DMS53 treated with DMSO at 0.1 percent for 48 hours (cell line): ENCODE results near the gene CD4.
"Not testable (repeated sequence)": the region's sequence is repeated elsewhere in the genome, so short reads cannot be mapped to it uniquely, and the experiment has no call there.

ENCODE experiments used
- DNase-seq: peaks from one replicate; lab custom pipeline; 2025; ENCODE audit not compliant: unreplicated experiment; lab: John Stamatoyannopoulos, UW

CD4 gene

DNA sequence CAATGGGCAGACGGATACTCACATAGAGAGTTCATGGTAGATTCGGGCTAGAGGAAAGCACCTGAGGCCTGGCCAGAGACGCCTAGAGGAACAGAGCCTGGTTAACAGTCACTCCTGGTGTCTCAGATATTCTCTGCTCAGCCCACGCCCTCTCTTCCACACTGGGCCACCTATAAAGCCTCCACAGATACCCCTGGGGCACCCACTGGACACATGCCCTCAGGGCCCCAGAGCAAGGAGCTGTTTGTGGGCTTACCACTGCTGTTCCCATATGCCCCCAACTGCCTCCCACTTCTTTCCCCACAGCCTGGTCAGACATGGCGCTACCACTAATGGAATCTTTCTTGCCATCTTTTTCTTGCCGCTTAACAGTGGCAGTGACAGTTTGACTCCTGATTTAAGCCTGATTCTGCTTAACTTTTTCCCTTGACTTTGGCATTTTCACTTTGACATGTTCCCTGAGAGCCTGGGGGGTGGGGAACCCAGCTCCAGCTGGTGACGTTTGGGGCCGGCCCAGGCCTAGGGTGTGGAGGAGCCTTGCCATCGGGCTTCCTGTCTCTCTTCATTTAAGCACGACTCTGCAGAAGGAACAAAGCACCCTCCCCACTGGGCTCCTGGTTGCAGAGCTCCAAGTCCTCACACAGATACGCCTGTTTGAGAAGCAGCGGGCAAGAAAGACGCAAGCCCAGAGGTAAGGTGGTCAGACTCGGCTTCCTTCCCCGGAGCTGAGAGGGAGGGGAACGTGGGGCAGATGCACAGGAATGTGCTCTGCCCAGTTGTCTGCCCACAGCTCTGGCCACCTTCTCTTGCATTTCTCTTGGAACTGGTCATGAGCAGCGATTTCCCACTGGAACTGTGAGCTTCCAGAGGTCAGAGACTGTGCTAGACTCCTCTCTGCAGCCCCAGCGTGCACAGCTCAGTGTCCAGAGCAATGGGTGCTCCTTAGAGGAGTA, at the start of gene CD4:
CD4 (plus strand) TSS at position 557 of the 953 bp plus-strand sequence. CDS start 10,611 bp downstream, outside the sequence.
- no peak for DNase-seq

GRCh38 chr12:6742080-6742479, 47.2 kb upstream of the CD4 start:
- DNase-seq, result not testable (repeated sequence)

- no peak for DNase-seq
Observed at GRCh38 chr12:6742834-6743233, 46.5 kb upstream of the CD4 start.

DNA sequence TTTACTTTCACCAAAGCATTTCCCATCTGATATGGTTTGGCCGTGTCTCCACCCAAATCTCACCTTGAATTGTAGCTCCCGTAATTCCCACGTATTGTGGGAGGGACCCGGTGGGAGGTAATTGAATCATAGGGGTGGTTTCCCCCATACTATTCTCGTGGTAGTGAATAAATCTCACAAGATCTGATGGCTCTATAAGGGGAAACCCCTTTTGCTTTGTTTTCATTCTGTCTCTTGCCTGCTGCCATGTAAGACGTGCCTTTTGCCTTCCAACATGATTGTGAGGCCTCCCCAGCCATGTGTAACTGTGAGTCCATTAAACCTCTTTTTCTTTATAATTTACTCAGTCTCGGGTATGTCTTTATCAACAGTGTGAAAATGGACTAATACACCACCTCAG, 46.0 kb upstream of the CD4 start:
- DNase-seq, result not testable (repeated sequence)

DNA sequence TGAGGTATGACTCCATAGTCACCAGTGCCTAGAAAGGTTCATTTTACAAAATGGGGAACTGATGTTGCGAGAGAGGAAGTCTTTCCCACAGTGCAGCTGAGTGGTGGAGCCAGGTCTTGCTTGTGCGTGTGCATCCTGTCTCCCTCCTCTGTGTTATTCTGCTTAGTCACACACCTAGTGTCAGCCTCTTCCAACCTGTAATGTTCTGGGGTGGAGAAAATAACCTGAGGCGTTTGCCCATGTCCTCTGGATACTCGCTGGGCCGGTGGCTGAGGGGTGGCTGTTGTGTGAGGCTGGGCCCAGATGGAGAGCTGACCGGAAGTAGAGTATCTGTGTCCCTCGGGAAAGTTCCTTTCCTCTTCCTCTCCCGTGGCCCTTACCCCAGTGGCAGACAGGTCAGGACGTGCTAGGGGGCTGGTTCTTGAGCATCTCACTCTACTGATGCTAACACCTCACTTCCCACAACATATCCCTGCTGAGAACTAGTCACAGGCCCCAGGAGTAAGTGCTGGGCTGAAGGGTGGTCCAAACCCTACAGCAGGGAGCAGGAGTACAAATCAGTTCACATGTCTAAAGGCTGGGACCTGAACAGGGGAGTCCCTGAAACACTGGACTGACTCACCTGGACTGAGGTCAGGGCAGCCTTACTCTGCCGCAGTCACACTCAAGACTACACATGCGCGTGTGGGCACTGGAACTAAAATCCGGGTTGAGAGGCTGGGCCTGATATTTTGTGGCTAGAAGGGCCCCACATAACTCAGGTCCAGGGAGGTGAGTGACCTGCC, 43.4 kb upstream of the CD4 start:
- no peak for DNase-seq

DNA sequence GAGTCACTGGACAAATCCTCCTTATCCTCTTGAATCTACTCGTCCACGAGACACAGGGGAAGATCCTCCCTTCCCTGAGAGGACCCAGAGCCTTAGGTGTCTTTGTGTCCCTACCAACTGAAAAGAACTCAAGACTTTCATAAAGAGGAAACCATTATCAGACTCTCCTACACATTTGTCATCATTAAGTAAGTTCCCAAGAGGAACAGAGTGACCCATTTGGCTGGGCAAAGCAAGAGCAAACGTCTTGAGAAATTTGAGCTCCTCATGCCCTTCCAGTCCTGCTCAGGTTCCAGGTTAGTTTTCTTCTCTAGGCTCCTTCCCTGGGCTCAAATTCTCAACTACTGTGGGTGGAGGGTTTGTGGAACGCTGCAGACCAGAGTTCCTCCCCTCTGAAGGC, 42.1 kb upstream of the CD4 start:
- no peak for DNase-seq

DNA sequence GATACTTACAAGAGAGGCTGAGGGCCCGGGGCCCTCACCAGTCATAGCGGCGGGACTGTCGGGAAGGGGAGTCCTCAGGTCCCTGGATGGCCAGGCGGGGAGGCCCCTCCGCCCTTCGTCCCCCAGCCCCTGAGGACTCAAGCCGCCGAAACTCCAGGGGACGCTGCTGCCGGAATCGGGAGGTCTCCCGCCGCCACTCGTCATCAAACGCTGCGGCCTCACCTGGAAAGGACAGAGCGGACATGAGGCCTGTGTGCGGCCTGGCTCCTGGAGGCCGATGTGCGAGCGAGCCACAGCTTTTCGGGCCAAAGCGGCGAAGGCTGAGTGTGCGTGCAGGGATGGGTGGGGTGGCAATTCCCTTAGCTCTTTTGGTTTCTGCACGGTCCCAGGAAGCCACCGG, 40.6 kb upstream of the CD4 start:
- no peak for DNase-seq

- no peak for DNase-seq
Observed at GRCh38 chr12:6750506-6750905, 38.8 kb upstream of the CD4 start.

DNA sequence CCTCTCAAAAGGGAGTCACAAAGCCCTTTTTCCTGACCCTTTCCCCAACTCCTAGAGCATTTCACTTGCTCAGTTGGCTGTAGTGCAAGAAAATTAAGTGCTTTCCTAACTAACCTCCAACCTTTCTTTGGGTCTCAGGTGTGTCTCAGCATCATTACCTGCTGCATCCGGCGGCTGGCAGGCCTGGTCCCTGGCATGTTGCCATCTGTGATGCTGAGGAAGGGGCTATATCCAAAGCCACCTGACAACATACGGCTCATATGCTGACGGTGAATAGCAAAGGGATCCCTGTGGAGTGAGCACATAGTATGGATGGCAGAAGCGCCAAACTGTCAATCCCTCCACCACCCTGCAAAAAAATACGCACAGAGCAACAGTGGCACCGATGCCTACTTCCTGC, 37.6 kb upstream of the CD4 start:
- DNase-seq, result no peak

DNA sequence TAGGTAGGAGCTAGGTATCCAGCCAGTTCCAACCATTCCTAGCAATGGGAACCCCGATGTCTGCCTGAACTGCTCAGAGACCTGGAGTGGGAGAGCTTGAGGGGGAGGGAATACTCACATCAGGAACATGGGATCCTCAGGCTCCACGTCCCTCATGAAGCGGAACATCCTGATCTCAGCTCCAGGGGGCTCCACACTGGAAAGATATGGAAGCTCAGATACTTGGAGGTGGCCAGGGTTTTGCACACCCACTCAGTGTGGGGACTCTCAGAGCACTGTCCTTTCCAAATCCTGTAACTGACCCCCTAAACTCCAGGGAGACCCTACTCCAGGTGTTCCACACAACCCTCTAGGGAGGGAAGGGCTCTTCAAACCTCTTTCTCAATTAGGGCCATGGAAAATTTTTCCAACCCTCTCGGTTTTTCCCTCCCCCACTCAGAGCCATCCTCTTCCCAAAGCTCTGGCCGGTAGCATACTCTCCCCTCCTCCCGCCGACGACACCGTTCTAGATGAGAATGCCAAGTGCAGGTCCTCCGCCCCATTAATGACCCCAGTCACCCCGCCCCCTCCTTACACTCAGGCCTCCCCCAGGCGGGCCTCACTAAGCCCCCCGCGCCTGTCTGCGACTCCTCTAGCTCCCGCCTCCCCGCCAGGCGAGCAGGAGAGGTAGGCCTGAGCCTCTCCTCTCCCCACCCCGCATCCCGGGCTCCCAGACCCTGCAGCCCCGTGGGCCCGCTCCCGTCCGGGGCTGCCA, 37.0 kb upstream of the CD4 start:
- no peak for DNase-seq

DNA sequence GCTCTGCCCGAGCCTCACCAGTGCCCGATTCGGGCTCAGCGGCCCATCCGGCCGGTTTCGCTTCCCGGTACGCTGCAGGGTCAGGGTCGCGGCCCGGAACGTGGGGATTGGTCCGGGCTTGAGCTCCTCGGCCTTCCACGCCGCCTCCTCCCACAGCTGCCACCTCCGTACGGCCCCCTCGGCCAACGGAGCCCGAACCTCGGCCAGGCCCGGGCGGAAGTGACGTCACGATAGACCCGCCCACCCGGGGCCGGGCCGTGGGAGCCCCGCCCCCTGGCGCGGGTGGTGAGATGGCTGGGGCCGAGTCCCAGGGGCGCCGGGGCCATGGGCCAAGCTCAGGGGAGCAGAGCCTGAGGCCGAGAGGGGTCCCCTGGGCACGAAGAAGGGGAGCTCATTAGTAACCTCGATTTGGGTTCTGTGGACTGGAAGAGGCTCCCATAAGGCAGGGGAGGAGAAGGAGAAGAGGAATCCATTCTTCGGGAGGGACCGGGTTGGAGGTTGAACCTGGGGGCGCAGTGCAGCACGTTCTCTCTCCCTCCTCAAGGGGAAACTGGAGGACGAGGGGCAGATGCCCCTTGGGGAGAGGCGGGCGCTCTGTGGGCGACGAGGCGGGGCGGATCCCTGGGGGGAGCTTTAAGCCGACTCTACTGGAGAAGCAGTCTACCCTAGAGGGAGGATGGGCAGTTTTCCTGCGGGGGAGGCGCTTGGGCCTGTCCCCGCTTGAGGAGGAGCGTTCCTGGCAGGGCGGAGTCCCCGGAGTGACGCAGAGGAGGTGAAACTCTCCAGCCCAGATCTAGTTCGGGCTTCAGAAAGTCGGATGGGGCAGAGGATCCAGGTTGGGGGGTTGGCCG, 36.2 kb upstream of the CD4 start, which contains the start of gene MLF2:
MLF2 (minus strand) TSS at position 221 of the 851 bp plus-strand sequence. CDS start 807 bp downstream, outside the sequence.
- DNase-seq, result peak; percentile 99

DNA sequence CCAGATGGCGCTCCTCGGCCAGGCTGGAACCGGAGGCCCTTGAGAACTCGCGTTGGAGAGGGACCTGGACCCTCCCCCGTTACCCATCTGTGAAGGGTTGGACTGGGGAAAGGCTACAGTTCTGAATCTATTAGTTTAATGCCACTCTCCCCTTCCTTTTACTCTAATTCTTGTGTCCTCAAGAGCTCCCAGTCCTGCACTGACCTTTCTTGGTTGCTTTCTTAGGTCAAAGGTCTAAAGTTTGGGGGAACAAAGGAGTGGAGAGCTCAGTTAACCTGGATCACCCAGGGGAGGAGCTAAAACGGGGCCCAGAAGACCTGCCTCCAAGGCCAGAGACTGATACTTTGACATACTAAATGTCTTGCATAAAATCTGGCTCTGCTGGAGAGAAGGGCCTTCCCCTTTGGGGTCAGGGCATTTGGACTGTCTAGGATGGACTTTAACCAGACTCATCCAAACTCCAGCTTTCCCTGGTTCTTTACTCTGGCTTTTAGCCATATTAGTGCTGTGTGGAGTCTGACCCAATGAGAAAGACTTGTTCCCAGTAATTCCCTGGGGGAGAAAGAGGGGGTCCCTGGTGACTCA, 35.5 kb upstream of the CD4 start:
- no peak for DNase-seq

DNA sequence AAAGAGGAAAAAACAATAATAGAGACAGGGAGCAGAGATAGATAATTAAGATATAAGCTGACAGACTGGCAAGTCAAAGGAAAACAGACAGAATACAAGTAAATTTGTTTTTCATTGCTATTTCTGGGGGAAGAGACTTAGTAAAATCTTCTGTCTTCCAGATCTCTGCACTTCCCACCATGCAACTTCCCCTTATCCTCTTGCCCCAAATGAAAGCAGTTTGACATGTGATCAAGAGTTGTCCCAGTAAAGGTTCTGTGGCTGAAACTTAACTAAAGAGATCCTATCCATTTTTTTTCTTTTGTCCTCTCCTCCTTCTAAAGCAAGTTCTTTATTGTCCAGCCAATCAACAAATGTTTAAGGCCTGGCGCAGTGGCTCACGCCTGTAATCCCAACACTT, 34.9 kb upstream of the CD4 start:
- no peak for DNase-seq

DNA sequence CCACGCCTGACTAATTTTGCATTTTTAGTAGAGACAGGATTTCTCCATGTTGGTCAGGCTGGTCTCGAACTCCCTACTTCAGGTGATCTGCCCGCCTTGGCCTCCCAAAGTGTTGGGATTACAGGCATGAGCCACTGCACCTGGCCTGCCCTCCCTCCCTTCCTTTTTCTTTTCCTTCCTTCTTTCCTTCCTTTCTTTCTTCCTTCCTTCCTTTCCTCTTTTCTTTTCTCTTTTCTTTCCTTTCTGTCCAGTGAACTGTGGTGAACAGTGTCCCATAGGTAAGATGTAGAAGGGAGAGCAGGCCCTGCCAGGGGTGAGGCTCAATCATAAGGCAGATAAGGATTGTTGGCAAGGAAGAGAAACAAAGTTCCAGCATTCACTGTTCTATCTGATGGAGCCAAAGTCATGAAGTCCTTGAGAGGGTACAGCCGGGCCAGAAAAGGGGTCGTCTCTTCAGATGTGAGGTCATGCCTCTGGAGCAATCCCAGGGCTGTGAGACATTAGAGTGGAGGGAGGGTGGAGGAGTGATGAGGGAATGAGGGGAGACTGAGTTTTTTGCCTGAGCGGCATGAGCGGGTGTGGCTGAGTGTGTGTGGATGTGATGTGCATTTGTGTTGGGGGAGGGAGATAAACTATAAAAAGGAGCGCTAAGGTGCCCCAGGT, 32.2 kb upstream of the CD4 start:
- DNase-seq, result no peak

DNA sequence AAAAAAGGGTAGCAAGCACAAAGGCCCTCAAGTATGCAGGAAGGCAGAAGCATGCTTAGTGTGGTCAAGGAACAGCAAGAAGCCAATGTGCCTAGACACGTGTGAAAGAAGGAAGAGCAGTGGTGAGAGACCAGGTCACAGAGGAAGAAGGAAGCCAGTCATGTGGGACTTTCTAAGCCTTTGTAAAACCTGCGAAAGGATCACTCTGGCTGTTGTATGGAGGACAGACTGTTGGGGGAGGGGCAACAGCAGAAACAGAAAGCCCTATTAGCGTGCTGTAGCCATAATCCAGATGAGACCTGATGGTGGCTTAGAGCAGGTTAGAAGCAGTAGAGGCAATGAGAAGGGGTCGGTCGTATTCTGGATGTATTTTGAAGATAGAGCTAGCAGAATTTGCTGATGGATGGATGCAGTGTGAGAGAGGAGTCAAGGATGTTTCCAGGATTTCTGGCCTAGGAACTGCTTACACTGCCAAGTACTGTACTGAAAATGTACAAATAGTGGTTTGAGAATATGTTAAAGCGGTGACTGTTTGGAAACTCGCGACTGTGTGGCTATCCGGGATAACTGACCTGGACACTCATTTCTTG, 30.7 kb upstream of the CD4 start:
- no peak for DNase-seq

GRCh38 chr12:6759741-6760140, 29.6 kb upstream of the CD4 start:
- DNase-seq, result no peak

DNA sequence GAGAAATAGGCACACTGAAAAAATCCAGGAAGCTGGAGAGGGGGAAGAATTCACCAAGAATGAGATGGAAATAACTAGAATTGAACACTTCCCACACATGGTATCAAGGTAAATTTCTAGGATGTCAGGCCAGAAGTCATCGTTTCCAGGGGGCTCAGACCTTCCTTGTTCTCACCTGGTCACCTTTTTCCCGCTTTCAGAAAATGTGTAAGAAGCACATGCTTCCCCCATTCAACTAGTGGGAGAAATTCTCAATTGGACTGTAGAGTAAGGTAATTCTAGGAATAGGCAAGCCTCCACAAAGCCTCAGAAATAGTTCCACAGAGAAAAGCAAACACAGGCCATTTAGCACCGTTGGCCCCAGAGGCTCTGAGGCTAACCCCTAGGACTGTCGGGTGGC, 25.9 kb upstream of the CD4 start:
- DNase-seq, result no peak

DNA sequence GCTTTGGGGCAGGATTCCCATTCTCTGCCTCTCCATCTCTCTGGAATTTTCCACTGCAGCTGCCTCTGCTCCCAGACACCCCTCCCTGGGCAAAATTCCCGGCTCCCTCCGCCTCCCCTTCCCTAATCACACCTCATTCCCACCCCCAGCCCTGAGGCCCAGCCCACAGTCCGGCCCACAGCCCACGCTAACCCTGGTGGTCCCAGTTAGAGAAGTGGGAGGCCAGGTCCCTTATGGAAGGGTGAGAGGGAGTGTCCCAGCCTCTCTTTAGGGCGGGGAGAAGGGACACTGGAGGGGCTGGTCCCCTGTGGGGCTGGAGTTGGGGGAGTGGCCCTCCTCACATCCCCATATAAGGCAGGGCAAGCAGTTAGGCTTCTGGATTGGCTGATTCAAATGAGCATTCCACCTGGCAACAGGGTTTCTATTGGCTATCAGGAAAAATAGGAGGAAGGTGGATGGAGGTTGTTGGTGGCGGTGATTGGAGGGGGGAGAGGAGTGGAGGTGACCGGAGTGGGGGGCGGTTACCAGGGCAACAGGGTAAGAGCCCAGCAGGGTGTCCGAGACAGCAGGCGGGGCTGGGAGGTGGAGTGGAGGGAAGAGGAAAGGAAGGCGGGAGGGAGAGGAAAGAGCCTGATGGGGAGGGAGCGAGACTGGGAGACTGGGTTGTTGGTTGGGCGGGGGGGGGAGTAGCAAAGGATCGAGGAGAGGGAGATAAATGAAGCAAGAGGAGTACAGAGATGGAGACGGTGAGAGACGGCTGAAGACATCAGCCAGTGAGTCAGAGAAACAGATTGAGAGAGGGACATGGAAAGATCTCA, 25.1 kb upstream of the CD4 start:
- peak; percentile 96 for DNase-seq
